GM21723 (cell line): ENCODE measurements around the gene TMEM178B.
"Not testable (repeated sequence)": the region's sequence is repeated elsewhere in the genome, so short reads cannot be mapped to it uniquely, and the experiment has no call there.

Experiments used
- ATAC-seq: cut with Tn5 transposase; IDR thresholded peaks from one replicate; pipeline ENCODE4 v1.9.1; 2021; ENCODE audit warnings: mild to moderate bottlenecking, moderate library complexity; ENCODE audit not compliant: unreplicated experiment

Gene TMEM178B

DNA sequence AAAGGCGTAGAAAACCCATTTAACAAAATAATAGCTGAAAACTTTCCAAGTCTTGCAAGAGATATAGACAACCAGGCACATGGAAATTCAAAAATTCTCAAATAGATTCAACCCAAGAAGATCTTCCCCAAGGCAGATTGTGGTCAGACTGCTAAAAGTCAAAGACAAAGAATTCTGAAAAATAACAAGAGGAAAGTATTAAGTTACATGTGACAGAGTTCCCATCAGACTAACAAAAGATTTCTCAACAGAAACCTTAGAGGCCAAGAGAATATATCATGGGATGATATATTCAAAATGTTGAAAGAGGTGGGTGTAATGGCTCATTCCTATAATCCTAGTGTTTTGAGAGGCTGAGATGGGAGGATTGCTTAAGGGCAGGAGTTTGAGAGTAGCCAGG, 59.8 kb downstream of the TMEM178B start:
- ATAC-seq: no peak

DNA sequence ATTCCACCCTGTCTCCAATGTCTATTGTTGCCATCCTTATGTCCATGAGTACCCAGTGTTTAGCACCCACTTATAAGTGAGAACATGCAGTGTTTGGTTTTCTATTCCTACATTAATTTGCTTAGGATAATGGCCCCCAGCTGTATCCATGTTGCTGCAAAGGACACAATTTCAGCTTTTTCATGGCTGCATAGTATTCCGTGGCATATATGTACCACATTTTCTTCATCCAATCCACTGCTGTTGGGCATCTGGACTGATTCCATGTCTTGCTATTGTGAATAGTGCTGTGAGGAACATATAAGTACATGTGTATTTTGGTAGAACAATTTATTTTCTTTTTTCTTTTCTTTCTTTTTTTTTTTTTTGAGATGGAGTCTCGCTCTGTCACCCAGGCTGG, 68.2 kb downstream of the TMEM178B start:
- no peak for ATAC-seq

DNA sequence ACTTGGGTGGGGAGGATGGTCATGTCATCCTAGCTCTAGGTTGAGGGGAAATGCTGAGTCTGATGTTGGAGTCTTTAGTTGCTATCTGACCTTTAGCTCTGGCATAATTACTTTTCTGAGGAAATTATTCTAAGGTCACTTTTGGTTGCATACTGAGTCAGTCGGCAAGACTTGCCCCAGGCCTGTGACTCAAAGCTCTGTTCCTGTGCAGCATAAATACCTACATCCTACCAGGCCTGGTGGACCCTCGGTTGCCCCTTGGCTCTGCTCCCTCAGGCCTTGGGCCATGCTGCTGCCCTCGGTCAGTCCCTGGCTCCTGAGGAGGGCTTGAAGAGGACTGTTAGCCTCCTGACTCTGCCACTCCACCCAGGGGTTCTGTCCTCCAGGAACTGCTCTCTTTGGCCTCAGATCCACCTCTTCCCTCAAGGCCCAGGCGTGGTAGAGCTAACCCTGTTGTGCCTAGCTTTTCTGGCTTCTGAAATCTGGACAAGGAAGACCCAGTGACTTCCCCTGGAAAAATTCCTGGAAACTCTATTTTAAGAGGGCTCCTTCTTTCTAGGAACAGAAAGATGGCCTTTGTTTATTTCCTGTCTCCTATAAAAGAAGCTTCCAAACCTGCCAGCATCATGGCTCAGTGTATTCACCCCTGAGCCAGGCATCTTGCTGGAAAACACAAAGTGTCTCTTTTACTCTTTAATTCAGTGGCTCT, 71.2 kb downstream of the TMEM178B start:
- no peak for ATAC-seq

DNA sequence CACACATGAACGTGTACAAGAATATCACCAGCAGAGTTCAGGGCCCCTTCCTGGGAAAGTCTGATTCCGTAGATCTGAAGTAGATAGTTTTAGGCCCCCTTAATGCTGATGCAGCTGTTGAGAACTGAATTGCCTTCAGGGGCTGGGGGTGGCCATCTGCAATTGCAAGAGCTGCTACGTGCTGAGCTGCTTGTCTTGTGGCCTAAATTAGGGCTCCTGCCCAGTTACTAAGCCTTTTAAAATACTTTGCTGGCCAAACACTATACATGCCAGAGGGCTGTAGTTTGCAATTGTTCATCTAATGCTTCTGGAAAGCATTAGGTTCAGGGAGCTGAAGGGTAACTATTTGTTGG, 71.7 kb downstream of the TMEM178B start:
- ATAC-seq: no peak

DNA sequence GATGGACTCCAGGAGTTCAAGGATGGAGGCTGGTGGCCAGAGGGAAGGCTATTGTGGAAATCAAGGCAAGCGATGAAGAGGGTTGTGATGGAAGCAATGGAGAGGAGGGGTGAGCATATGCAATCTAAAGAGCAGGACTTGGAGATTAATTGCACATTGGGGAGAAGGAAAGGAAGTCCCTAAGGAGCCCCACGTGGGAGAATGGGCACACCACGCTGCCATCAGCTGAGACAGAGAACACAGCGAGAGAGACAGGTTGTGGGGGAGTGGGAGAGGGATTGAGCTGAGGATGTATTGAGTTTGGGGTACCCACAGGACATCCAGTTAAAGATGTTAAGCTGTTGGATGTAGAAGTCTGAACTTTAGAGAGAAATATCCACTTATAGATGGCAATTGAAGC, 73.6 kb downstream of the TMEM178B start:
- no peak for ATAC-seq

DNA sequence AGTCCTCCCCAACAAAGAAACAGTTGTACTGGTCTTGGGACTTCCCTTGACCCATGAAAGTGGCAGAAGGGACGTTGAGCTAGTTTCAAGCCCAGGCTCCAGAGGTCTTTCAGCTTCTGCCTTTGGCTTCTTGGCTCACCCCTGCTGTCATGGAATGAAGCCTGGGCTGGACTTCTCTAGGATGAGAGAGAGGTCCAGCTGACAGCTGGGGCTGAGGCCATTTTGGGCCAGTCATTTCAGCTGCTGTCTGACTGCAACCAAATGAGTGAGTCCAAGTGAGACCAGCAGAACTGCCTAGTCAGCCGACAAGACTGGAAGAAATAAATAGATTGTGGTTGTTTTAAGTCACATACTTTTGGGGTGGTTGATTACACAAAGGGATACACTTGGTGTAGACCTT, 76.6 kb downstream of the TMEM178B start:
- ATAC-seq: no peak

DNA sequence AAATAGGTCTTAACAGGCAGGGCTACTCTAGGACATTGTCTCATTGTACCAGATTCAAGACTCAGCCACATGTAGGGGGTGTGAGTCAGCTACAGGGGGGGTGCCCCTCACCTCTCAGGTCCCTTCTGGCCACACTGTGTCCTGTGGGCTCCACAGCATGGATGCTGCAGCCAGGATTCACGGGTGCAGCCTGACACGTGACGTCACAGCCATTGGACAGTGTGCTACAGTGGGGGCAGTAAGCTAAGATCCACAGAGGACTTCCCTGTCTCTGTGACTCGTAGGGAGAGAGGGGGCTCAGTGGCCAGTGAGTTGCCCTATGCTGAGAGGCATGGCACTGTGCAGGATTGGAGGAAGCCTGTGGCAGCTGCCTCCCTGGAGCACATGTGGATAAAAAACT, 77.9 kb downstream of the TMEM178B start:
- ATAC-seq: no peak

DNA sequence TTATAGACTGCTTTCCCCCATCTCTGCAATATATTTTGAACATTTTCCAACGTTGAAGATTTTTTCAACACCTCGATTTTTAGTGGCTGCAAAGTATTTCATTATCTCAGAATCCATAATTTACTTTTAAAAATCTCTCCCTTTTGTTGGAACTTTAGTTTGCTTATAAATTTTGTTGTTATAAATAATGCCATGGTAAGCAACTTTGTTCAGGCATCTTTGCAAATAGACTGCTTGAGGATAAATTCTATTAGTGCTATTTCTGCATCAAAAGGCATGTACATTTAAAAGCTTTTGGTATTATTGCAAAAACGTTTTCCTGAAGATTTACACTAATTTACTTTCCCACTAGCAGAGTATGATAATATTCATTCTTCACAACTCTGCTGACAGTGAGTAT, 79.4 kb downstream of the TMEM178B start:
- ATAC-seq: no peak

DNA sequence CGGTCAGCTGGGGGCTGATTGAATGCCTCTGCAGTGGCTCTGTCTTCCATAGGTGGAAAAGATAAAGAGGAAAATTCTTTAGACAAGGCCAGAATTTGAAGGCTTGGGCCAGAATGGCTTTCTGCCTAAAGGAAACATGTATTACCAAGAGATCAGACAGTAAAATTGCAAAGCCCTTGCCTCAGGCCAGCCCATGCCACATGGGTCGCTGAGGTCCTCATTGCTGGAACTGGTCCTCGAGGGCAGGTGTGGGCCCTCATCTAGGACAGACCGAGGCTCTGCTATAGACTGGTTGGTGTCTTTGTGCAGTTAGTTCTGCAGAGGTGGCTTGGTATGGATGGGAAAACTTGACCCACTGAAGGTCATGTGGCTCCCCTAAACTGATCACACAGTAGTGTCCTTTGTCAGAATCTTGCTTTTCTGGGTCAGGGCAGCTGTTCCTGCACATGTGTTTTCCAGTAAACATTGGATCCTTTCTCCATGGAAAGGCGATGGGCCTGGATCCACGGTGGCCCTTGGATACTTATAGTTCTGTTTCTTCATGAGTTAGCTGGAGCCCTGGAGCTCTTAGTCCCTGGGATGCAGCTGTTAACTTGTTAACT, 80.4 kb downstream of the TMEM178B start:
- ATAC-seq: no peak

DNA sequence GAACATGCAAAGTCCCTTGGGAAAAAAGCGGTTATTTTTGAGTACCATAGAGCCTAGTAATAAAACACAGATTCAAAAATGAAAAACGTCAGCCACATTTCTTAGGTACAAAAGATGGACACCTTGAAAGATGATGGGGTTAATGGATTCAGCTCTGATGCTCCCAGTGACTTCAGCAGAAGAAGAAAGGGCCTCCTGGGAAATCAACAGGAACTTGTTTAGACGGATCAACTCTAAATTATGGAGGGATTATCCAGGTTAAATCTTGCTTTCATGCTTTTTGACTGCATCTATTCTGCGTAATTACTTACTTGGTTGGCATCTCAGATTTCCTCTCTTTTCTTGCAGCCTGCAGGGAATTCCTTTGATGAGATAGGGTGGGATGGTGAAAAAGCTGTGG, 82.5 kb downstream of the TMEM178B start:
- ATAC-seq: no peak

DNA sequence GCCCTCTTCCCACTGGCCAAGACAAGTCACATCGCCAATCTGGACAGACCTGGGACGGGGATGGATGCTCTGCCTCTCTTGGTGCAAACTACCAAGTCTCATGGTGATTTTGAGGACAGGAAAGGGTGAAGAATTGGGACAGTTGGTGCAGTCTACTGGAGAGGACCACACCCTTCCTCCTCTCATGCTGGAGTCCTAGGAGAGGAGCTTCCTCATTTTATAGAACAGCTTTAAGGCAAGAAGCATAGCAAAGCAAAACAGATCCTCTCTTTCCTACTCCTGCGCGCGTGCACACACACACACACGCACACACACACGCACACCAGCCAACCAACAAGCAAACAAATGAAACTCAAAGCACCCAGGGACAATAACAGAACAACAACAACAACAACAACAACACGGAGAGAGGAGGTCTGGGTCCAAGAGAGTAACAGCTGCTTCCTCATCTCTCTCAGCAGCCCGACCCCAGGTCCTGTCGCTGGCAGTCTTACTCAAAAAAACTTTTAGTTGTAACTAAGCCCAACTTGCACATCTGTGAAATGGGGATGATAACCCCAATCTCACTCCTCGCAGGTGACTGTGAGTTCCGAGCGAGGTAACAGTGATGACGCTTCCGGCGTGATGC, 83.4 kb downstream of the TMEM178B start:
- ATAC-seq: no peak

DNA sequence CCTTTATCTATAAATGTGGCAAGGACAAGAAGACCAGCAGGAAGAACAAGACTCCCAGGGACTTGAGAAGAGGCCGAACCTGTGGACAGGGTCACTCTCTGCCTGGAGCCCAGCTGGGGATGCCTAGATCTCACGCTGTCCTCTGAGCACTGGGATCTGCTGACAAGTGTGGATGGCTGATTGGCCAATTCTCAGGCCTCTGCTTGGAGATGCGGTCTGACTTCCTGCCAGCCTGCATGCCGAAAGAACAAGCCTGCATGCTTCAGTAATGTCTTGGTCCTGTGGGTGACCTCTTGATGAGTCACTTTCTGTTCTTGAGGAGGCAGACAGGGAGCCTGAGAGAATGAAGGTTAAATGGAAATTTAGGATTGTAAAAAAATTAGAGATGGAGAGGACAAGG, 84.7 kb downstream of the TMEM178B start:
- ATAC-seq: no peak

DNA sequence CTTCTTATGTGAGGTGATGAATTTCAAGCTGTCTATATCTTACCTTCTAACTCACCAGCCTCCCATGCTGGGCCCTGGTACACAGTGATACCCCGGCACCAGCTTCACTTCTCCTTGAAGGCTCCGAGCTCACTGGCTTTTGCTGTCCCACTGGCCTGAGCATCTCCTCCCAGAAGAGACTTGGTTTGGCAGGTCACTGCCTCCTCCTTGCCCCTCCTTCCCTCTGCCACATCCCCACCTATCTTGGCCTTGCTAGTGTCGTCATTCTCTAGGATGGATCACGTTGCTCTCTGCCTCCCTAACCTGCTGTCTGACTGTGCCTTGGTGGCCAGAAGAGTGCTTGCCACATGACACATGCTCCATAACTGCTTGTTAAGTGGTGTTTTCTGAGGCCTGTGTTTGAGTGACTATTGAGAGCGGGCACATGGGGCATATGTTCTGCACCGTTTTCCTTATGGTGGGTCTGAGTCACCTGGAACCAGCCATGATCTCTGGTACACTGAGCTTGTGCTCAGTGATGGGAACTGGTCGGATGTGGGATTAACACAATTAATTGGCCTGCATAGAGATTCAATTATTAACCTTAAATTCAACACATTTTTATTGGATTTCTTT, 86.5 kb downstream of the TMEM178B start:
- no peak for ATAC-seq

DNA sequence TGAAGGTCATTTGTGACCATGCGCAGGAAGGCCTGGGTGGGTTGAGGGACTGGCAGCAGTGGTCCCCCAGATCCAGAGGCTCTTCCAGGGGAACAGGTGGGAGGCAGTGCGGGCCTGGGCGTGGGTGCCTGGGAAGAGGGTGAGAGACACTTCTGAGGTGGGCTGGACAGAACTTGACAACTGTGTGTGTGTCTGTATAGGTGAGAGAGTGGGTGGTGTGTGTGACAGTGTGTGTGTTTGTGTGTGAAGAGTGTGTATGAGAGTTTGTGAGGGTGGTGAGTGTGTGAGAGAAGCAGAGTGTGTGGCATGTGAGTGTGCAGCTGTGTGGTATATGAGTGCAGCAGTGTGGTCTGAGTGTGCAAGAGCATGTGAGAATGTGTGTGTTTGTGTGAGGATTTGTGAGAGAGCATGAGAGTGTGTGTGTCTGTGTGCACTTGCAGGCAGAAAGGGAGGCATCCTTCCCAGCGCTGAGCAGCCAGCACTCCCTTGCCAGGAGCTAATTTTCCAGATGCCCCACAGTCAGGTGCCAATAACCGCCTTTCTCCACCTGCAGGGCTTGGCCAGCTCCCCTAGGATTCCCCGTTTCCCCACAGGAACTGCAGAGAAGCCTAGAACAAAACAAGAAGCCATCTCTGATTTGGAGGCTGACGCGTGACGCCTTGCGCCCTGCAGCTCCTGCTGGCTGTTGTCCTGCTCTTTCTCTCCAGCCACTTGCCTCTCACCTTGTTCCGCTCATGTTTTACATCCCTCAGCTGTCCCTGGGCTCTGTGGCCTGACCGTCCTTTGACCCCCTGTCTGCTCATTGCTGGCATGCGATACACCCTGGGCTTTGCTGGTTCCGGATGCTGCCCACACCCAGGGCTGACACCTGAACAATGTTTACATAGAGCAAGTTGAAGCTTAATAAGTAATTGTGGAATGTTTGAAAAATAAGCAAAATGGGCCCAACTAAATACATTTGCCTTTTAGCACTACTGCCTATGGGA, 88.0 kb downstream of the TMEM178B start:
- ATAC-seq: no peak

DNA sequence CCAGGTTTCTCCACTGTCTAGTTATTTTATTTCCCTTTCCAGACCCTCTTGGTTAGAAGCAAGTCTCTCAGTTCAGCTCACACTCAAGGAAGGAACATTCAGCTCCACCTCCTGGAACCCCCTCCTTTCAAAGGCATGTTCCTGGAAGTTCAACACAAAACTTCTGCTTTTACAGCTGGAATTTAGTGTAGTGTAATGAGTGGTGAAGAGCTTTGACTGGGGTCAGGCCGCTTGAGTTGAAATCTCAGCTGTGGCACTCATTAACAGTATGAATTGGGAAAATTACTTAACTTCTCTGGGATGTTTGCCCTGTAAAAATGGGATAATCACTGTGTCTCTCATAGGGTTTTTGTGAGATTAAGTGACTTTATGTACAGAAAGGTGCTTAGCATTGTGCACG, 91.7 kb downstream of the TMEM178B start:
- ATAC-seq: no peak

DNA sequence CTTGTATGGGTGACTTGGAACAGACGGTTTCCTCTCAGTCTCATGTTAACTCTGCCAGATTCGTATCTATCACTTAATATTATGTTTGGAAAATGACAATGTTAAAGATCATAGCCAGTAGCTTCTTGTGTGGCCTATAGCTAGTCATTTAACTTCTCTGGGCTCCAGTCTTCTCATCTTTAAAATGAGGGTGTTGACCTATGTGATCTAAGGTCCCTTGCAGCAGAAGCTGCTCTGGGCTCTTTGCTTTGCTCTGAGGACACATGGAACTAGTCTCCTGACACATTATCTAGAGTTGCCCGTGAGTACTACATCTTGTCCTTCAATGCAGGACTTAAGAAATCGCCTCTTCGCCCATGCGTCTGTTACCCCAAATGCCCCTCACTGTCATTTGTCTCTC, 93.1 kb downstream of the TMEM178B start:
- no peak for ATAC-seq

DNA sequence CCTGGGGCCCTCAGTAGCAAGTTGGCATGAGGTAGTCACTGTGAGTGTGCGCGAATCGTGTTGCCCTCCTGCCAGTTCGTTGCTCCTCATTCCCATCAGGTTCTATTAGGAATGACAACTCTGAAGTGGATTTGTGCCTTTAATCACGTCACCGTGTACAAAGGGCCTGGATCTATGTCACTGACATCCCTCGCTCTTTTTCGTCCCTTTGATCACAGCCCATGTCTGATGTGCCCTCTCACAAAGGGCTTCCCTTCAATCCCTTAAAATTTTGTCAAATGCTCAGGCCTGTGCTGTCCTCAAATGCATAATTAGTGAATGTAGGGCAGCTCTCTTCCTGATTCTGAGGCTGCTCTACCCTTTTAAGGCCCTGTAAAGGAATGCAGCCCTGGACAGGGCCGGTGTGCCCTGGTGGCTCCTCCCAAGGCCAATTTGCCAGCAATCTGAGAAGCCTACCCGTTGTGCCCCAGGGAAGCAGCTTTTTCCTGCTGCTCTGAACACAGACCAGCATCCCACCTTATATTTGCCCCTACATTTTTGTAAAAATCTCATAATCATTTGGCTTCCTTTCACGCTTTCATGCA, 93.6 kb downstream of the TMEM178B start:
- no peak for ATAC-seq

DNA sequence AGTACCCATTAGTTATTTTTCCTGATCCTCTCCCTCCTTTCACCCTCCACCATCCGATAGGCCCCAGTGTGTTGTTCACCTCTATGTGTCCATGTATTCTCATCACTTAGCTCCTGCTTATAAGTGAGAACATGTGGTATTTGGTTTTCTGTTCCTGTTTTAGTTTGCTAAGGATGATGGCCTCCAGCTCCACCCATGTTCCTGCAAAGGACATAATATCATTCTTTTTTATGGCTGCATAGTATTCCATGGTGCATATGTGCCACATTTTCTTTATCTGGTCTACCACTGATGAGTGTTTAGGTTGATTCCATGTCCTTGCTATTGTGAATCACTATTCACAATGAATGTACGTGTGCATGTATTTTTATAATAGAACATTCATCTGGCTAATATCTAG, 95.3 kb downstream of the TMEM178B start:
- ATAC-seq: not testable (repeated sequence)

DNA sequence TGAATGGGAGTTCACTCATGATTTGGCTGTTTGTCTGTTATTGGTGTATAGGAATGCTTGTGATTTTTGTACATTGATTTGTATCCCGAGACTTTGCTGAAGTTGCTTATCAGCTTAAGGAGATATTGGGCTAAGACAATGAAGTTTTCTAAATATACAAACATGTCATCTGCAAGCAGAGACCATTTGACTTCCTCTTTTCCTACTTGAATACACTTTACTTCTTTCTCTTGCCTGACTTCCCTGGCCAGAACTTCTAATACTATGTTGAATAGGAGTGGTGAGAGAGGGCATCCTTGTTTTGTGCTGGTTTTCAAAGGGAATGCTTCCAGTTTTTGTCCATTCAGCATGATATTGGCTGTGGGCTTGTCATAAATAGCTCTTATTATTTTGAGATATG, 101.9 kb downstream of the TMEM178B start:
- ATAC-seq: not testable (repeated sequence)

DNA sequence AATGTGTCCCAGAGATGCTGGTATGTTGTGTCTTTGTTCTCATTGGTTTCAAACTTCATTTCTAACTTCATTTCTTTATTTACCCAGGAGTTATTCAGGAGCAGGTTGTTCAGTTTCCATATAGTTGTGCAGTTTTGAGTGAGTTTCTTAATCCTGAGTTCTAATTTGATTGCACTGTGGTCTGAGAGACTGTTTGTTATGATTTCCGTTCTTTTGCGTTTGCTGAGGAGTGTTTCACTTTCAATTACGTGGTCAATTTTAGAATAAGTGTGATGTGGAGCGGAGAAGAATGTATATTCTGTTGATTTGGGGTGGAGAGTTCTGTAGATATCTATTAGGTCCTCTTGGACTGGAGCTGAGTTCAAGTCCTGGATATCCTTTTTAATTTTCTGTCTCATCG, 103.3 kb downstream of the TMEM178B start:
- ATAC-seq: not testable (repeated sequence)
